ENCODE data around the gene COMMD3.

DNA sequence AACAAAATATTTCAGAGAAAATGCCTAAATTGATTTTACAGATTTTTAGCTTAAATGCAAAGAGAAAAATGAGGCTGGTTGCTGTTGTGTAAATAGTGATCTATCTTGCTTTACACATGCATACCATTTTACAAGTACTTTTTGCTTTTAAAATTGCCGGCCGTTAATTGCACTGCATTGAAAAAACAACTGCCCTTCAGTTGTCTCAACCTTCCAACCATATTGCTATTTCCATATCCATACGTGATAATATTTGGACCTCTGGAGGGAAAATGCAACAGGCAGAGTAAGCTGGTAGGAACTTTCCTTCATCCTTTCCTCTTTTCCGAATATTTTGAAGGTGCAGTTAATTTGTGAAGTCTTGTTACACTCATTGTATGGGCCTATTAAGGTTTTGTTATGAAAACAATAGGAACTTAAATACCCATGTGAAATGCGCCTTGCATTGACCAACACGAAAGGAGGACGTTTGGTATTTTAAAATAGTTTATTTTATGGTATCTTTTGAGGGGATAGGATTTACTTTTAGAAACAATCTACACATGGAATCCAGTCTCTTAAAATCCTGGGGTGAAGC is 16.0 kb downstream of the COMMD3 start:
- TF ChIP-seq CTCF (conservative IDR thresholded peaks at IDR 0.05; ENCODE audit: low read length): no peak
- no peak for TF ChIP-seq EZH2phosphoT487 (IDR thresholded peaks at IDR 0.05; ENCODE audit: borderline replicate concordance)

All from Loucy (cell line).